Liver (tissue), 3 donors: ENCODE measurements around the gene MED12L.

Experiments
- ATF3 ChIP-seq: IDR thresholded peaks from 2 replicates; pipeline ENCODE4 v1.6.1; 2016; ENCODE audit warnings: antibody characterized with exemption
- CTCF ChIP-seq: fragments of 150-350 bp; IDR thresholded peaks from 2 replicates; pipeline ENCODE4 v1.5.1; 2017; ENCODE audit warnings: improper control_type of control experiment, low read depth, low read length; ENCODE audit not compliant: missing input control
- GABPA ChIP-seq, 2 donors: IDR thresholded peaks in 1 of 2; conservative IDR thresholded peaks in 1 of 2; 2 replicates each; pipeline ENCODE4 v1.6.1; 2016; ENCODE audit warnings: antibody characterized with exemption in 2 of 2, mild to moderate bottlenecking in 1 of 2, moderate library complexity in 1 of 2
- JUND ChIP-seq, 2 donors: IDR thresholded peaks; 2 replicates each; pipeline ENCODE4 v1.6.1; 2016; ENCODE audit warnings: antibody characterized with exemption in 2 of 2
- NR2F2 ChIP-seq: IDR thresholded peaks from 2 replicates; pipeline ENCODE4 v1.6.1; 2016; ENCODE audit warnings: antibody characterized with exemption
- RAD21 ChIP-seq, 2 donors: IDR thresholded peaks; 2 replicates each; pipeline ENCODE4 v1.6.1; 2016; ENCODE audit warnings: antibody characterized with exemption in 2 of 2, mild to moderate bottlenecking in 2 of 2
- REST ChIP-seq: IDR thresholded peaks from 2 replicates; pipeline ENCODE4 v1.6.1; 2016; ENCODE audit warnings: antibody characterized with exemption, mild to moderate bottlenecking
- RXRA ChIP-seq, 2 donors: IDR thresholded peaks; 2 replicates each; pipeline ENCODE4 v1.6.1; 2017 to 2018; ENCODE audit warnings: antibody characterized with exemption in 2 of 2, mild to moderate bottlenecking in 1 of 2
- TAF1 ChIP-seq: conservative IDR thresholded peaks from 2 replicates; pipeline ENCODE4 v1.6.1; 2016; ENCODE audit warnings: antibody characterized with exemption, mild to moderate bottlenecking
- donor health status: healthy.
- donor health status: healthy.

GRCh38 chr3:151384741-151385174 is 299.3 kb downstream of the MED12L start, which contains the start of gene P2RY12:
- no peak for TF ChIP-seq CTCF
- TF ChIP-seq GABPA (IDR thresholded peaks at IDR 0.05 in 1 of 2, conservative IDR thresholded peaks at IDR 0.05 in 1 of 2), result no peak
- TF ChIP-seq JUND (IDR thresholded peaks at IDR 0.05), result no peak
- TF ChIP-seq REST, result no peak
- TF ChIP-seq TAF1, result no peak
- TF ChIP-seq RXRA (IDR thresholded peaks at IDR 0.05), result no peak
- no peak for TF ChIP-seq NR2F2
- no peak for TF ChIP-seq RAD21 (IDR thresholded peaks at IDR 0.05)
- no peak for TF ChIP-seq ATF3
